DND-41 (cell line): ENCODE measurements around the gene RASL10B.

Experiments
- ATAC-seq: fragments of 200-7000 bp; cut with Tn5 transposase; 3 replicates; pipeline ENCODE4 v1.9.1; 2021; ENCODE audit warnings: low read depth; ENCODE audit not compliant: insufficient read depth
- DNase-seq: peaks from one replicate; pipeline ENCODE4 v3.0.0-alpha.2; 2020
- H2AFZ ChIP-seq: 2 replicates; pipeline ENCODE4 v1.6.0; 2012; ENCODE audit warnings: low read depth, low read length
- H3K27ac ChIP-seq: 2 replicates; pipeline ENCODE4 v1.5.1; 2012; ENCODE audit warnings: low read length, inconsistent platforms
- H3K27me3 ChIP-seq: fragments of 200-600 bp; sonication (generic); 2 replicates; pipeline ENCODE4 v1.6.0; 2012; ENCODE audit warnings: low read length, mild to moderate bottlenecking, inconsistent platforms; ENCODE audit not compliant: insufficient read depth, poor library complexity
- H3K36me3 ChIP-seq: 2 replicates; pipeline ENCODE4 v1.5.1; 2012; ENCODE audit warnings: low read length, inconsistent platforms; ENCODE audit not compliant: insufficient read depth
- H3K4me1 ChIP-seq: 2 replicates; pipeline ENCODE4 v1.5.1; 2012; ENCODE audit warnings: mild to moderate bottlenecking, low read length; ENCODE audit not compliant: insufficient read depth
- H3K4me2 ChIP-seq: 2 replicates; pipeline ENCODE4 v1.6.0; 2012; ENCODE audit warnings: mild to moderate bottlenecking, moderate library complexity, low read length, inconsistent platforms; ENCODE audit not compliant: insufficient read depth
- H3K4me3 ChIP-seq, 2 experiments: fragments of 200-600 bp in 1 of 2; shearing (Covaris generic) in 1 of 2; 2 replicates each; pipeline ENCODE4 v1.5.1; 2012 to 2016; ENCODE audit warnings: inconsistent platforms in 2 of 2, low read length in 2 of 2, mild to moderate bottlenecking in 2 of 2, low read depth in 1 of 2, moderate library complexity in 1 of 2
- H3K79me2 ChIP-seq: 2 replicates; pipeline ENCODE4 v1.6.0; 2012; ENCODE audit warnings: low read length, inconsistent platforms; ENCODE audit not compliant: insufficient read depth
- H3K9ac ChIP-seq: 2 replicates; pipeline ENCODE4 v1.6.0; 2012; ENCODE audit warnings: low read depth, mild to moderate bottlenecking, inconsistent platforms, low read length, moderate library complexity
- H3K9me3 ChIP-seq: 2 replicates; pipeline ENCODE4 v1.5.1; 2012; ENCODE audit warnings: low read length, moderate library complexity, mild to moderate bottlenecking, inconsistent platforms; ENCODE audit not compliant: insufficient read depth, severe bottlenecking
- H4K20me1 ChIP-seq: 2 replicates; pipeline ENCODE4 v1.6.0; 2012; ENCODE audit warnings: low read length; ENCODE audit not compliant: insufficient read depth
- CTCF ChIP-seq: IDR thresholded peaks from 2 replicates; pipeline ENCODE4 v1.5.1; 2012; ENCODE audit warnings: borderline replicate concordance, low read length, moderate library complexity, mild to moderate bottlenecking; ENCODE audit not compliant: poor library complexity, severe bottlenecking; ENCODE audit errors: extremely low read depth
- EZH2 ChIP-seq: IDR thresholded peaks from 3 replicates; pipeline ENCODE4 v1.6.1; 2012; ENCODE audit warnings: borderline replicate concordance, low read depth, mild to moderate bottlenecking, moderate library complexity, low read length, inconsistent platforms; ENCODE audit not compliant: severe bottlenecking

The RASL10B gene

GRCh38 chr17:35788477-35789368, 57.3 kb downstream of the RASL10B start:
- Histone ChIP-seq H4K20me1 (no peaks in the 10 kb centered on the region), H2AFZ (no peak overlapping the region), H3K27ac (no peak overlapping the region), H3K79me2 (no peaks in the 10 kb centered on the region), H3K9ac (no peak overlapping the region), H3K9me3 (no peaks in the 10 kb centered on the region), H3K4me3 (no peak overlapping the region), H3K4me2 (no peak overlapping the region), H3K27me3 (peaks cover 44% of the 10 kb centered on the region), H3K36me3 (no peaks in the 10 kb centered on the region), H3K4me1 (no peaks in the 10 kb centered on the region)
- no peak for DNase-seq
- 0 out of 3 replicates have a peak, but pooled peaks have one; percentile 27 for ATAC-seq
- TF ChIP-seq EZH2 (no peak), CTCF (no peak)

GRCh38 chr17:35790841-35791240, 59.4 kb downstream of the RASL10B start:
- H3K4me1 ChIP-seq = 0 out of 2 replicates have a peak, but pooled peaks cover 3% of the 10 kb centered on the region
- no peak overlapping the region for H3K4me2 ChIP-seq
- H3K36me3 ChIP-seq = no peaks in the 10 kb centered on the region
- H3K9me3 ChIP-seq = no peaks in the 10 kb centered on the region
- no peak overlapping the region for H3K27ac ChIP-seq
- H3K4me3 ChIP-seq = no peak overlapping the region
- ATAC-seq (no peak), DNase-seq (no peak)
- H3K27me3 ChIP-seq = peaks cover 57% of the 10 kb centered on the region
- H4K20me1 ChIP-seq = no peaks in the 10 kb centered on the region
- H3K9ac ChIP-seq = no peak overlapping the region
- TF ChIP-seq CTCF = no peak
- TF ChIP-seq EZH2 = no peak
- H3K79me2 ChIP-seq = no peaks in the 10 kb centered on the region
- no peak overlapping the region for H2AFZ ChIP-seq

- Histone ChIP-seq H3K27ac (no peak overlapping the region), H2AFZ (no peak overlapping the region), H3K79me2 (no peaks in the 10 kb centered on the region), H4K20me1 (no peaks in the 10 kb centered on the region), H3K9me3 (no peaks in the 10 kb centered on the region), H3K4me1 (0 out of 2 replicates have a peak, but pooled peaks cover 3% of the 10 kb centered on the region), H3K9ac (no peak overlapping the region), H3K27me3 (peaks cover 66% of the 10 kb centered on the region), H3K4me2 (no peak overlapping the region), H3K36me3 (no peaks in the 10 kb centered on the region), H3K4me3 (no peak overlapping the region)
- DNase-seq = no peak
- ATAC-seq = no peak
- TF ChIP-seq CTCF = no peak
- TF ChIP-seq EZH2 = peak; percentile 18
These were observed 60.4 kb downstream of the RASL10B start for GRCh38 chr17:35791681-35792350.
